Duodenal mucosa (tissue), 2 donors: ENCODE measurements around the gene TDRKH.
"Not testable (repeated sequence)": the region's sequence is repeated elsewhere in the genome, so short reads cannot be mapped to it uniquely, and the experiment has no call there.

Source experiments
- H3K27ac ChIP-seq: one replicate; pipeline ENCODE4 v1.7.0; 2013; ENCODE audit warnings: low read depth, low read length
- H3K27me3 ChIP-seq, 2 donors: one replicate each; pipeline ENCODE4 v1.7.0; 2013; ENCODE audit warnings: low read length in 2 of 2, control low read depth in 1 of 2; ENCODE audit not compliant: insufficient read depth in 2 of 2, control insufficient read depth in 1 of 2
- H3K36me3 ChIP-seq, 2 donors: one replicate each; pipeline ENCODE4 v1.7.0; 2013; ENCODE audit warnings: low read length in 2 of 2, control low read depth in 1 of 2; ENCODE audit not compliant: insufficient read depth in 2 of 2, control insufficient read depth in 1 of 2
- H3K4me1 ChIP-seq, 2 donors: one replicate each; pipeline ENCODE4 v1.7.0; 2013; ENCODE audit warnings: low read length in 2 of 2, control low read depth in 1 of 2; ENCODE audit not compliant: insufficient read depth in 2 of 2, control insufficient read depth in 1 of 2
- H3K4me3 ChIP-seq, 2 donors: one replicate each; pipeline ENCODE4 v1.7.0; 2013; ENCODE audit warnings: low read length in 2 of 2, low read depth in 1 of 2
- H3K9ac ChIP-seq, 2 donors: one replicate each; pipeline ENCODE4 v1.7.0; 2013; ENCODE audit warnings: low read length in 2 of 2, low read depth in 1 of 2
- H3K9me3 ChIP-seq, 2 donors: one replicate each; pipeline ENCODE4 v1.7.0; 2013; ENCODE audit warnings: low read length in 2 of 2, control low read depth in 1 of 2; ENCODE audit not compliant: control insufficient read depth in 1 of 2

The TDRKH gene

DNA sequence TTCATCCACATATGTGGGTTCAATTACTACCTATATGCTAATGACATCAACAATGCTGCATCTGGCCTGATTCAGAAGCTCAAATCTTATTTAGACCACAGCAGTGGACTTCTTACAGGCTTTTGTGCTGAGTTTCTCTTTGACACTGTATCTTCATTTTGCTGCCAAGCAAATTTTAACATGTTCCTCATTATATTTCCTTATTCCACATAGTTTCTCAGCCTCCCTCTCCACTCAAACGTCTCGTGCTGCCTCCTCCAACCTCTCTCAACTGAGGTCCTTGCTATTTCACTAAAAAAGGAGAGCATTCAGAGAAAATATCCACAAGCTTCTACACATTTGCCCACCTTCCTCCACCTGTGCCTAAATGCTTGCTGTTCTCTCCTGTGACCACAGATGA, 6.5 kb downstream of the TDRKH start:
- H3K36me3 ChIP-seq: peaks cover 0 to 5% of the 10 kb centered on the region in 2 donors
- H3K4me3 ChIP-seq: no peak overlapping the region
- no peaks in the 10 kb centered on the region for H3K4me1 ChIP-seq
- no peaks in the 10 kb centered on the region for H3K9me3 ChIP-seq
- no peak overlapping the region for H3K9ac ChIP-seq
- no peak overlapping the region for H3K27ac ChIP-seq
- no peaks in the 10 kb centered on the region for H3K27me3 ChIP-seq

GRCh38 chr1:151782741-151783140, 7.6 kb downstream of the TDRKH start:
- H3K36me3 ChIP-seq: peaks cover 4 to 9% of the 10 kb centered on the region in 2 donors
- no peak overlapping the region for H3K9ac ChIP-seq
- no peak overlapping the region for H3K27ac ChIP-seq

DNA sequence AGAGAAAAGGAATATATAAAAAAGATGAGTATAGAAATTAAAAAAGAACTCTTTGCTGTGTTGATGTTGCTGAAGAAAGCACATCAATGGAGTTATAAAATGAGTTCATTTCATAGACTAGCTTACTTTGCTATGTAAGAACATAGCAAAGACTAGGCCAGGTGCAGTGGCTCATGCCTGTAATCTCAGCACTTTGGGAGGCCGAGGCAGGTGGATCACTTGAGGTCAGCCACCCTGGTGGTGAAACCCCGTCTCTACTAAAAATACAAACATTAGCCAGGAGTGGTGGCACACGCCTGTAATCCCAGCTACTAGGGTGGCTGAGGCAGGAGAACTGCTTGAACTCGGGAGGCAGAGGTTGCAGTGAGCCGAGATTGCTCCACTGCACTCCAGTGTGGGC, 8.3 kb downstream of the TDRKH start:
- H3K27ac ChIP-seq, H3K4me3 ChIP-seq, H3K9me3 ChIP-seq, H3K27me3 ChIP-seq, H3K4me1 ChIP-seq, H3K9ac ChIP-seq, H3K36me3 ChIP-seq: not testable (repeated sequence)

More at GRCh38 chr1:151782741-151783140, 7.6 kb downstream of the TDRKH start:
- Histone ChIP-seq H3K4me1 (no peaks in the 10 kb centered on the region), H3K4me3 (no peak overlapping the region), H3K27me3 (no peaks in the 10 kb centered on the region), H3K9me3 (no peaks in the 10 kb centered on the region)

DNA sequence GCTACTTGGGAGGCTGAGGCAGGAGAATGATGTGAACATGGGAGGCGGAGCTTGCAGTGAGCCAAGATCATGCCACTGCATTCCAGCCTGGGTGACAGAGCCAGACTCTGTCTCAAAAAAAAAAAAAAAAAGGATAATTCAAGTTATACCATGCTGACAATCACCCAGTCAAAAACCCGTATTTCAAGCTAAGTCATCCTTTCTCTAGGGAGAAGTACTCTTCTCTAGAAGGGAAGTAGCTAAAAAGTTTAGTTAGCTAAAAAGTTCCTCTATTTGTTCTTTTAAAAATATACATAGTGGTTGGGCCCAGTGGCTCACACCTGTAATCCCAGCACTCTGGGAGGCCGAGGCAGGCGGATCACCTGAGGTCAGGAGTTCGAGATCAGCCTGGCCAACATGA, 9.6 kb downstream of the TDRKH start:
- H3K4me3 ChIP-seq, H3K27ac ChIP-seq: not testable (repeated sequence)
- H3K36me3 ChIP-seq: peaks cover 4 to 16% of the 10 kb centered on the region in 2 donors

GRCh38 chr1:151779852-151780251, 10.4 kb downstream of the TDRKH start:
- no peak overlapping the region for H3K27ac ChIP-seq
- peaks cover 4 to 24% of the 10 kb centered on the region in 2 donors for H3K36me3 ChIP-seq
- no peak overlapping the region for H3K4me3 ChIP-seq
- no peaks in the 10 kb centered on the region for H3K4me1 ChIP-seq
- H3K27me3 ChIP-seq: no peaks in the 10 kb centered on the region
- no peaks in the 10 kb centered on the region for H3K9me3 ChIP-seq
- H3K9ac ChIP-seq: no peak overlapping the region

More for the DNA sequence above, 9.6 kb downstream of the TDRKH start:
- not testable (repeated sequence) for H3K9me3 ChIP-seq, H3K27me3 ChIP-seq, H3K9ac ChIP-seq, H3K4me1 ChIP-seq

- H3K9ac ChIP-seq: no peak overlapping the region
- peaks cover 4 to 37% of the 10 kb centered on the region in 2 donors for H3K36me3 ChIP-seq
- H3K27me3 ChIP-seq: no peaks in the 10 kb centered on the region
- no peaks in the 10 kb centered on the region for H3K9me3 ChIP-seq
- no peak overlapping the region for H3K4me3 ChIP-seq
- no peaks in the 10 kb centered on the region for H3K4me1 ChIP-seq
- H3K27ac ChIP-seq: no peak overlapping the region
These were observed 13.0 kb downstream of the TDRKH start for GRCh38 chr1:151777317-151777716.

DNA sequence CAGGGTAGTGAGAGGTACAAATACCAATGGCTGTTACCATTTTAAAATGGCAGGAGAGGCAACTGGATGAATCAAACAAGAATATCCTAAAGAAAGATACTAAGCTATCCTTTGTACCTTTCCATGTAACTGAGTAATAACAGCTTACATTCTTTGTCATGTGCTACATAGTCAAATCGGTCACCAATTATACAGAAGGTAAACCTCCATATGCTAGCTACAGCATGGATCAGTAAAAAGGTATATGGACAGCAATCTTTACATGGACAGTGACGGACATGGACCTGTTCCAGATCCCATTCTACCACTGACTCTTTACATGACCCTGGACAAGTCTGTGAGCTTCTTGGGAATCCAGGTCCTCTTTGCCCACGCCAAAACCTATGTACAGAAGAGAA, 13.6 kb downstream of the TDRKH start:
- peaks cover 4 to 37% of the 10 kb centered on the region in 2 donors for H3K36me3 ChIP-seq

DNA sequence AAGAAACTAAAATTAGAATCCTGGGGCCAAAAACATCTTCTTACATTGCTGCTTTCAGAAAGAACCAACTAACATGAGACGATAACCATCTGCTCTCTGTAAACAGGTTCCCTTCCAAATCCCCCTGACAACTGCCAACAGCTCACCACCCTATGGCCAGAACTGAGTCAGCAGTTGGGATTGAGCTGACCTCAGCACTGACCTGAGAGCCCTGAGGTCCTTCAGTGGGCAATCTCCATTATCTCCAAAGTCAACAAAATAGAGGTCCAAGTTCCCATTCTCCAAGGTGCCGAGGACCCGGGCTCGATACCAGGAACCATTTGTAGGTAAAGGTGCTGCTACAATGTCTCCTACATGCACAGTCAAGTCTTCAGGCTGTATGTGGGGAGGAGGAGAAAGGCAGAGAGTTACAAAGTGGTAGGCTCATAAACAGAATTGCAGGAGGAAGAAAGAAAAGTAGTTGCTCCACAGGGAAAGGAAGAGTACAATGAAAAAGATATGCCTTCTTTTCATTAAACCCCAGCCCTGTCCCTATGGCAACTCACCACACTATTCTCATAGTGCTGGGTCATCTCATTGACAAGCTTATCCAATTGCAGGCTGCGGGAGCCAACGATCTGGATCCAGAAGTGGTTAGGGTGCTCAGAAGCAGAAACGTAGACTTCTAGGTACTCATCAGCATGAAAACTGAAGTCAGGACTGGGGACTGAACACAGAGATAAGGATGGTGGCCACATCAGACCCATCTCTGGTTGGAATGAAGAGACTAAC, 14.2 kb downstream of the TDRKH start:
- peaks cover 4 to 37% of the 10 kb centered on the region in 2 donors for H3K36me3 ChIP-seq
- H3K27me3 ChIP-seq: no peaks in the 10 kb centered on the region
- no peak overlapping the region for H3K27ac ChIP-seq

More for the DNA sequence above, 13.6 kb downstream of the TDRKH start:
- Histone ChIP-seq H3K4me1 (no peaks in the 10 kb centered on the region), H3K4me3 (no peak overlapping the region), H3K27me3 (no peaks in the 10 kb centered on the region), H3K9ac (no peak overlapping the region), H3K9me3 (no peaks in the 10 kb centered on the region), H3K27ac (no peak overlapping the region)

GRCh38 chr1:151774256-151774922, 15.9 kb downstream of the TDRKH start:
- H3K4me1 ChIP-seq: no peaks in the 10 kb centered on the region
- peaks cover 4 to 33% of the 10 kb centered on the region in 2 donors for H3K36me3 ChIP-seq
- no peak overlapping the region for H3K9ac ChIP-seq
- no peak overlapping the region for H3K4me3 ChIP-seq
- H3K27me3 ChIP-seq: no peaks in the 10 kb centered on the region
- H3K27ac ChIP-seq: no peak overlapping the region
- H3K9me3 ChIP-seq: no peaks in the 10 kb centered on the region

More for the DNA sequence above, 14.2 kb downstream of the TDRKH start:
- Histone ChIP-seq H3K9ac (no peak overlapping the region), H3K9me3 (no peaks in the 10 kb centered on the region), H3K4me1 (no peaks in the 10 kb centered on the region), H3K4me3 (no peak overlapping the region)

- no peak overlapping the region for H3K9ac ChIP-seq
- no peak overlapping the region for H3K4me3 ChIP-seq
- H3K9me3 ChIP-seq: no peaks in the 10 kb centered on the region
- no peaks in the 10 kb centered on the region for H3K27me3 ChIP-seq
- H3K4me1 ChIP-seq: no peaks in the 10 kb centered on the region
- H3K36me3 ChIP-seq: peaks cover 4 to 30% of the 10 kb centered on the region in 2 donors
- no peak overlapping the region for H3K27ac ChIP-seq
These were observed 16.6 kb downstream of the TDRKH start for GRCh38 chr1:151773702-151774101.
